Lower lobe of right lung (tissue), 2 donors: ENCODE measurements around the gene THAP3. TPM values are rescaled to one million over a fixed set of nuclear protein-coding genes. Genes with fewer than 3 reads are reported as not detected.

Source experiments
- ATAC-seq, 2 donors: fragments of 200-7000 bp; cut with Tn5 transposase; one replicate each; pipeline ENCODE4 v1.9.1; 2020 to 2022; ENCODE audit warnings: mild to moderate bottlenecking in 2 of 2, moderate library complexity in 2 of 2
- DNase-seq: peaks from one replicate; pipeline ENCODE4 v3.0.0-alpha.2; 2020
- H3K27ac ChIP-seq: fragments of 200-600 bp; one replicate; pipeline ENCODE4 v1.8.0; 2022
- H3K27me3 ChIP-seq: fragments of 200-600 bp; one replicate; pipeline ENCODE4 v1.8.0; 2022; ENCODE audit warnings: low read depth
- H3K36me3 ChIP-seq: fragments of 200-600 bp; one replicate; pipeline ENCODE4 v1.8.0; 2022; ENCODE audit warnings: mild to moderate bottlenecking
- H3K4me1 ChIP-seq: fragments of 200-600 bp; one replicate; pipeline ENCODE4 v1.8.0; 2022
- H3K4me3 ChIP-seq: fragments of 200-600 bp; one replicate; pipeline ENCODE4 v1.8.0; 2022; ENCODE audit warnings: mild to moderate bottlenecking
- H3K9me3 ChIP-seq: fragments of 200-600 bp; one replicate; pipeline ENCODE4 v1.8.0; 2022
- intact Hi-C: fragments of 100-400 bp; cut with DNase I; formaldehyde crosslinking; loops from one replicate; pipeline ENCODE4 v1.11.0; 2022
- total RNA-seq: library from RNA; stranded (reverse); fragmentation: NEBNext Ultra II Directional; extraction: Animal tissue kit (Norgen Biotek cat#: 25700); gene quantifications from one replicate; pipeline ENCODE4 v1.2.1, GENCODE V29; 2021
- TF ChIP-seq, protein P1 (sequence below): fragments of 200-600 bp; IDR thresholded peaks from one replicate; pipeline ENCODE4 v1.8.0; 2022; ENCODE audit warnings: antibody characterized with exemption, mild to moderate bottlenecking
- donor health status: DM: no; HTN: yes; CAD: no; lungs with severe emphysema.

Gene THAP3
- total RNA-seq, 1 donor from 2014 or later: 15.7 TPM

DNA sequence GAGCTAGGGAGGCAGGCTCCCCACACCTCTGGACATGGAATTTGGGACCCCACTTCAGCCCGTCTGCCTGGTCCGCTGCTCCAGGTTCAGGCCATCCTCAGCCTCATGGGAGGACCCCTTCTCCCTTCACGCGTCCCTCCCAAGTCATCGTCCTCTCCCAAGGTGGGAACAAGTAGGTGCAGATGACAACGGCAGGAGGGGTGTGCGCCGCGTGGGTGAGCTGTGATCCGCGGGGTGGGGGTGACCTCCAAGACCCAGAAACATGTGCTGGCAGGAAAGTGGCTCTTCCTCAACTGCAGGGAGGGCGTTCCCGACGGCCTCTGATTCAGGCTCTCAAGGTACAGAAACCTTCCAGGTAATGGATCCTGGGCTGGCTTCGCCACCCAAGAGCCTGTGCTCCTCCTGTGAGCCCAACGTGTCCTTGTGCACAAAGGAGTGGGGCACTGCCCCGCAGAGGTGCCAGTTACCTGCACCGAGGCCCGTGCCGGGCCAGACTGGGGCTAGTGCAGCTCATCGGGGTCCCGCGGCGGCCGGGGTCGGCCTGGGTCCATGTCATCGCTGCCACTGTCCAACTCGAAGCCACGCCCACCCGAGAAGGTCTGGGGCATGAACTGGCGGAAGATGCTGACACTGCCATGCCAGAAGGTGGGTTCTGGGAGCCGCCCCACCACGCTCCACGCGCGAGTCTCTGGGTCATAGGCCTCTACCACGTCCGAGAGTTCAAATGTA is 31.6 kb upstream of the THAP3 start:
- peaks cover 42% of the 10 kb centered on the region for H3K4me1 ChIP-seq
- ATAC-seq (no peak), DNase-seq (no peak)
- H3K4me3 ChIP-seq: no peak overlapping the region
- intact Hi-C loops: no loop called here
- TF ChIP-seq, protein P1, sequence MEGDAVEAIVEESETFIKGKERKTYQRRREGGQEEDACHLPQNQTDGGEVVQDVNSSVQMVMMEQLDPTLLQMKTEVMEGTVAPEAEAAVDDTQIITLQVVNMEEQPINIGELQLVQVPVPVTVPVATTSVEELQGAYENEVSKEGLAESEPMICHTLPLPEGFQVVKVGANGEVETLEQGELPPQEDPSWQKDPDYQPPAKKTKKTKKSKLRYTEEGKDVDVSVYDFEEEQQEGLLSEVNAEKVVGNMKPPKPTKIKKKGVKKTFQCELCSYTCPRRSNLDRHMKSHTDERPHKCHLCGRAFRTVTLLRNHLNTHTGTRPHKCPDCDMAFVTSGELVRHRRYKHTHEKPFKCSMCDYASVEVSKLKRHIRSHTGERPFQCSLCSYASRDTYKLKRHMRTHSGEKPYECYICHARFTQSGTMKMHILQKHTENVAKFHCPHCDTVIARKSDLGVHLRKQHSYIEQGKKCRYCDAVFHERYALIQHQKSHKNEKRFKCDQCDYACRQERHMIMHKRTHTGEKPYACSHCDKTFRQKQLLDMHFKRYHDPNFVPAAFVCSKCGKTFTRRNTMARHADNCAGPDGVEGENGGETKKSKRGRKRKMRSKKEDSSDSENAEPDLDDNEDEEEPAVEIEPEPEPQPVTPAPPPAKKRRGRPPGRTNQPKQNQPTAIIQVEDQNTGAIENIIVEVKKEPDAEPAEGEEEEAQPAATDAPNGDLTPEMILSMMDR: no peak
- no peak overlapping the region for H3K27ac ChIP-seq
- peaks cover 90% of the 10 kb centered on the region for H3K36me3 ChIP-seq
- H3K9me3 ChIP-seq: no peaks in the 10 kb centered on the region
- H3K27me3 ChIP-seq: no peaks in the 10 kb centered on the region

DNA sequence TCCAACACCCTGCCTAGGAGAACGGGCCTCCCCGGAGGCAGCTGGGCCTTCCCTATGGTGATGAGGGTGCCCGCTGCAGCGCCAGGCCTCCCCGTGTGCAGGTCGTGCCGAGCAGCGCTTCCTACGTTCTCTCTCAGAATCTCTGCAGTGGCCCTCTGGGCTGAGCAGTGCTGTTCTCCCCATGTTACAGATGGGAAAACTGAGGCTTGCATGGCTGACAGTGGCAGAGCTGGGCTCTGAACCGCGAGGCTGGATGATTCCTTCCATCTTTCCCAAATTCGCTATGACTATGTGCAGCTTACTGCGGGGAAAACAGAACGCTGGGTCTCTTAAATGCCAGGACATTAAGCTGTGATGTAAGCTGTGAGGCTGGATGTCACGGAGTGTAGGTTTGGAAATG is 30.9 kb upstream of the THAP3 start:
- TF ChIP-seq, protein P1: no peak
- no peak overlapping the region for H3K27ac ChIP-seq
- no peak for ATAC-seq
- no peaks in the 10 kb centered on the region for H3K9me3 ChIP-seq
- H3K4me3 ChIP-seq: no peak overlapping the region
- H3K36me3 ChIP-seq: peaks cover 90% of the 10 kb centered on the region
- peaks cover 43% of the 10 kb centered on the region for H3K4me1 ChIP-seq
- no peaks in the 10 kb centered on the region for H3K27me3 ChIP-seq
- intact Hi-C loops: no loop called here
- no peak for DNase-seq

DNA sequence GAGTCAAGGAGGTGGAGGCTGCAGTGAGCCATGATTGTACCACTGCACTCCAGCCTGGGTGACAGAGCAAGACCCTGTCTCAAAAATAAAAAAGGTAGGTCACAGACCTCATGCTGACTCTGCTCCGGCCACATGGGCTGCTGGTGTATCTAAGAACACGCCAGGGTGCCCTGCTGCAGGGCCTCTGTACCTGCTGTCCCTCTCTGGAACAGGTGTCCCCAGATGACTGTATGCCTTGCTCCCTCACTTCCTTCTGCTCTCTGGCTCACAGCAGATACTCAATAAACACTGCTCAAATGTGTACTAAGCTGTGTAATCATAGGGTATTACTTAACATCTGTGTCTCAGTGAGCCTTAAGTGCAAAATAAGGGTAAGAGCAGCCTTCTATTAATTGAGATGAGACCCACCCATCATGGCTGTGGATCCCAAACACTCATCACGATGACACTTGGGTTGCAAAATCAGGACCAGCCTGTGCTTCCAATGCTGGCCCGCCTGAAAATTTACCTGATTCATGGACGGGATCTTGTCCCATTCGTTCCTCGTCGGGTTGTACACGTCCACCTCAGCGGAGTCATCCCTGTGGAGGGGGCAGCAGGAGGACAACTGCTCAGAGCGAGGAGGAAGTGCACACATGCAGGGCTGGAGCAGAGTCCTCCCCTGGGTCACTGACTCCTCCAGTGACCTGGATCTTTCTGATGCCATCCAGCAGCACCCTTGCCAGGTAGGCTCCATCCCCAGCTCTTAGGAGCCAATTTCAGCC is 29.5 kb upstream of the THAP3 start:
- H3K4me3 ChIP-seq: no peak overlapping the region
- TF ChIP-seq, protein P1: no peak
- intact Hi-C loops: no loop called here
- no peak for ATAC-seq
- H3K27ac ChIP-seq: no peak overlapping the region
- peaks cover 85% of the 10 kb centered on the region for H3K36me3 ChIP-seq
- H3K4me1 ChIP-seq: peaks cover 55% of the 10 kb centered on the region
- no peaks in the 10 kb centered on the region for H3K9me3 ChIP-seq
- no peaks in the 10 kb centered on the region for H3K27me3 ChIP-seq
- DNase-seq: no peak

- ATAC-seq: no peak
- H3K36me3 ChIP-seq: peaks cover 79% of the 10 kb centered on the region
- H3K4me1 ChIP-seq: peaks cover 56% of the 10 kb centered on the region
- intact Hi-C loops: no loop called here
- DNase-seq: no peak
- TF ChIP-seq, protein P1: no peak
- H3K27ac ChIP-seq: no peak overlapping the region
- no peaks in the 10 kb centered on the region for H3K9me3 ChIP-seq
- H3K4me3 ChIP-seq: no peak overlapping the region
- H3K27me3 ChIP-seq: no peaks in the 10 kb centered on the region
Measured at GRCh38 chr1:6596351-6596750, 28.3 kb upstream of the THAP3 start.

GRCh38 chr1:6596886-6597776 is 27.5 kb upstream of the THAP3 start:
- Histone ChIP-seq H3K27ac (no peak overlapping the region), H3K27me3 (no peaks in the 10 kb centered on the region), H3K4me3 (no peak overlapping the region), H3K4me1 (peaks cover 49% of the 10 kb centered on the region), H3K36me3 (peaks cover 75% of the 10 kb centered on the region), H3K9me3 (no peaks in the 10 kb centered on the region)
- TF ChIP-seq, protein P1: no peak
- DNase-seq (no peak), ATAC-seq (no peak)
- intact Hi-C loops: no loop called here
